Endothelial cell of umbilical vein (primary cell): ENCODE measurements around the gene MST1. TPM values are rescaled to one million over a fixed set of nuclear protein-coding genes. Genes with fewer than 3 reads are reported as not detected.

Source experiments
- BruUV-seq: library from RNA; stranded (reverse); fragments of 400-500 nt; replicated peaks from 2 replicates; lab custom pipeline; 2021; lab: Mats Ljungman, UMichigan
- CTCF ChIA-PET: fragments of 300-600, 350-600 bp; sonication (Branson Sonifier 250); formaldehyde crosslinking; loops from one replicate; lab custom pipeline; 2021; ENCODE audit warnings: antibody characterized with exemption, inconsistent platforms; lab: Charles Lee
- POLR2A ChIA-PET: fragments of 300-600, 350-600 bp; sonication (Branson Sonifier 250); formaldehyde crosslinking; loops from one replicate; lab custom pipeline; 2021; ENCODE audit warnings: antibody characterized with exemption, inconsistent platforms; lab: Charles Lee
- DNase-seq: peaks from one replicate; pipeline ENCODE4 v3.0.0-alpha.2; 2011; ENCODE audit warnings: low read depth, low spot score
- FAIRE-seq: peaks from 2 replicates; lab custom pipeline; 2011; peaks lifted over from hg19 to GRCh38; lab: Jason Lieb, UNC
- H2AFZ ChIP-seq: 2 replicates; pipeline ENCODE4 v1.6.0; 2012; ENCODE audit warnings: low read depth, low read length, control low read depth, inconsistent platforms
- H3K27ac ChIP-seq: 2 replicates; pipeline ENCODE4 v1.5.1; 2011; ENCODE audit warnings: low read depth, mild to moderate bottlenecking, control low read depth, low read length, moderate library complexity; ENCODE audit not compliant: insufficient read depth
- H3K27me3 ChIP-seq, 2 experiments: 2 replicates each; pipeline versions ENCODE4 v1.6.0 to v1.6.1; 2011; ENCODE audit warnings: low read length in 2 of 2, mixed read lengths in 1 of 2; ENCODE audit not compliant: control insufficient read depth in 2 of 2, insufficient read depth in 2 of 2
- H3K36me3 ChIP-seq, 2 experiments: 2 replicates in 1 of 2; 3 replicates in 1 of 2; pipeline ENCODE4 v1.5.1; 2011; ENCODE audit warnings: low read length in 2 of 2, mild to moderate bottlenecking in 1 of 2, moderate library complexity in 1 of 2; ENCODE audit not compliant: control insufficient read depth in 2 of 2, insufficient read depth in 2 of 2; ENCODE audit errors: extremely low read depth in 1 of 2
- H3K4me1 ChIP-seq: 3 replicates; pipeline ENCODE4 v1.5.1; 2011; ENCODE audit warnings: mild to moderate bottlenecking, low read length; ENCODE audit not compliant: control insufficient read depth, insufficient read depth; ENCODE audit errors: extremely low read depth
- H3K4me2 ChIP-seq: 2 replicates; pipeline ENCODE4 v1.6.1; 2011; ENCODE audit warnings: low read length, control low read depth, mixed read lengths; ENCODE audit not compliant: insufficient read depth
- H3K4me3 ChIP-seq, 3 experiments: fragments of 200-600 bp in 1 of 3; sonication (generic), shearing (Covaris generic) in 1 of 3; replicated peaks in 1 of 3; 2 replicates each; pipeline ENCODE4 v1.5.1; 2011 to 2016; ENCODE audit warnings: control low read depth in 3 of 3, low read length in 3 of 3, mild to moderate bottlenecking in 2 of 3, inconsistent platforms in 1 of 3, low read depth in 1 of 3, moderate library complexity in 1 of 3; ENCODE audit not compliant: insufficient read depth in 1 of 3
- H3K79me2 ChIP-seq: 2 replicates; pipeline ENCODE4 v1.6.0; 2012; ENCODE audit warnings: low read length, inconsistent platforms; ENCODE audit not compliant: control insufficient read depth, insufficient read depth
- H3K9ac ChIP-seq: replicated peaks from 2 replicates; pipeline ENCODE3; 2011; ENCODE audit warnings: low read length, control low read depth; ENCODE audit not compliant: insufficient read depth; ENCODE audit errors: extremely low read depth
- H3K9me1 ChIP-seq: replicated peaks from 3 replicates; pipeline ENCODE4 v1.6.0; 2011; ENCODE audit warnings: mild to moderate bottlenecking, low read length; ENCODE audit not compliant: control insufficient read depth, insufficient read depth; ENCODE audit errors: extremely low read depth
- H3K9me3 ChIP-seq: replicated peaks from 2 replicates; pipeline ENCODE4 v1.5.1; 2012; ENCODE audit warnings: low read length, inconsistent platforms; ENCODE audit not compliant: control insufficient read depth, insufficient read depth
- H4K20me1 ChIP-seq: replicated peaks from 2 replicates; pipeline ENCODE3; 2011; ENCODE audit warnings: mild to moderate bottlenecking, low read length; ENCODE audit not compliant: control insufficient read depth, insufficient read depth; ENCODE audit errors: extremely low read depth
- CTCF ChIP-seq, 2 donors: IDR thresholded peaks; 1 replicate in 1 of 2; 2 replicates in 1 of 2; pipeline ENCODE4 v1.5.1; 2011; ENCODE audit warnings: low read length in 2 of 2, mild to moderate bottlenecking in 2 of 2, moderate library complexity in 2 of 2, control low read depth in 1 of 2, inconsistent platforms in 1 of 2, low read depth in 1 of 2; ENCODE audit not compliant: insufficient read depth in 1 of 2; ENCODE audit errors: extremely low read depth in 1 of 2
- EZH2 ChIP-seq: IDR thresholded peaks from 2 replicates; pipeline ENCODE4 v1.6.1; 2012; ENCODE audit warnings: borderline replicate concordance, low read depth, mild to moderate bottlenecking, moderate library complexity, low read length, inconsistent platforms; ENCODE audit not compliant: severe bottlenecking
- FOS ChIP-seq: IDR thresholded peaks from 2 replicates; pipeline ENCODE4 v1.6.1; 2011; ENCODE audit warnings: mild to moderate bottlenecking, low read length, moderate library complexity, borderline replicate concordance; ENCODE audit not compliant: insufficient read depth
- GATA2 ChIP-seq: IDR thresholded peaks from 2 replicates; pipeline ENCODE4 v1.7.0; 2011; ENCODE audit warnings: low read depth, mild to moderate bottlenecking, moderate library complexity, mixed read lengths, low read length; ENCODE audit not compliant: insufficient read length, insufficient read depth
- JUN ChIP-seq: IDR thresholded peaks from 2 replicates; pipeline ENCODE4 v1.6.1; 2011; ENCODE audit warnings: borderline replicate concordance, low read depth; ENCODE audit not compliant: insufficient read length, insufficient read depth
- MAX ChIP-seq: IDR thresholded peaks from 2 replicates; pipeline ENCODE4 v1.6.1; 2011; ENCODE audit not compliant: insufficient read depth, insufficient read length
- MYC ChIP-seq: IDR thresholded peaks from one replicate; pipeline ENCODE4 v1.6.1; 2011; ENCODE audit warnings: mild to moderate bottlenecking, low read depth, low read length
- POLR2A ChIP-seq: IDR thresholded peaks from 2 replicates; pipeline ENCODE4 v1.6.1; 2012; ENCODE audit warnings: low read depth, mild to moderate bottlenecking, control low read depth, low read length
- POLR2AphosphoS5 ChIP-seq: IDR thresholded peaks from 2 replicates; pipeline ENCODE4 v1.6.1; 2012; ENCODE audit warnings: low read depth, mild to moderate bottlenecking, control low read depth, low read length, moderate library complexity; ENCODE audit not compliant: insufficient read depth
- dilution Hi-C: fragments of 300-500 bp; cut with MboI; formaldehyde crosslinking; loops from one replicate; pipeline ENCODE4 v1.15.0; 2019; ENCODE audit warnings: low sequenced_read_pairs; ENCODE audit not compliant: extremely low pct_ligation_motif_present
- intact Hi-C: fragments of 100-400 bp; cut with micrococcal nuclease; formaldehyde crosslinking; loops from one replicate; pipeline ENCODE4 v1.10.0; 2022
- polyA plus RNA-seq, 4 experiments: library from polyadenylated mRNA; depleted of rRNA in 3 of 4; stranded (reverse) in 3 of 4; unstranded in 1 of 4; fragments of >200 nt; gene quantifications; 2 replicates each; pipeline versions ENCODE4 v1.2.1 to v1.2.3, GENCODE V29; 2011 to 2012; ENCODE audit warnings: missing spikeins in 1 of 4
- total RNA-seq: library from RNA; stranded (reverse); gene quantifications from 2 replicates; pipeline ENCODE4 v1.2.3, GENCODE V29; 2021

The MST1 gene
- total and polyA plus RNA-seq, 2 donors (not counting 3 experiments of a cell fraction or from before 2014, with no cell fraction given): 6.1 to 17.5 TPM

- H3K4me2 ChIP-seq: no peak overlapping the region
- dilution Hi-C loops (no loop called here), intact Hi-C loops (no loop called here)
- H4K20me1 ChIP-seq: no peaks in the 10 kb centered on the region
- peaks cover 4% of the 10 kb centered on the region for H3K4me1 ChIP-seq
- no peak overlapping the region for H2AFZ ChIP-seq
- DNase-seq (no peak), FAIRE-seq (no peak)
- ChIA-PET CTCF (interaction anchor here (0.9 to 5.4 kb wide), 2 partner anchors 123 to 131 kb away, joined by 3 to 293 read pairs; no protein-coding TSS in a partner anchor), POLR2A (no interaction called here)
- no peak overlapping the region for H3K9ac ChIP-seq
- H3K79me2 ChIP-seq: peaks cover 3% of the 10 kb centered on the region
- no peak overlapping the region for H3K27ac ChIP-seq
- no peaks in the 10 kb centered on the region for H3K36me3 ChIP-seq
- H3K9me1 ChIP-seq: no peaks in the 10 kb centered on the region
- TF ChIP-seq MYC: no peak
- no peak for TF ChIP-seq EZH2
- TF ChIP-seq FOS: no peak
- no peak for TF ChIP-seq JUN
- TF ChIP-seq POLR2A: no peak
- TF ChIP-seq CTCF (IDR thresholded peaks at IDR 0.05; ENCODE audit: extremely low read depth in 1 of 2, insufficient read depth in 1 of 2, low read depth in 1 of 2, low read length in 2 of 2): no peak
- no peak for TF ChIP-seq POLR2AphosphoS5
- no peak for TF ChIP-seq GATA2
- no peak for TF ChIP-seq MAX
- H3K4me3 ChIP-seq: no peak overlapping the region
- no TSS peak for BruUV-seq
- H3K27me3 ChIP-seq: no peaks in the 10 kb centered on the region
- no peaks in the 10 kb centered on the region for H3K9me3 ChIP-seq
These were observed 19.9 kb downstream of the MST1 start for GRCh38 chr3:49669352-49669751.
